HepG2 (cell line): ENCODE data around the gene KCND2. TPM values are rescaled to one million over a fixed set of nuclear protein-coding genes. Genes with fewer than 3 reads are reported as not detected.
"Not testable (repeated sequence)": the region's sequence is repeated elsewhere in the genome, so short reads cannot be mapped to it uniquely, and the experiment has no call there.

ENCODE experiments used
- ATAC-seq: fragments of 200-7000 bp; cut with Tn5 transposase; 3 replicates; pipeline ENCODE4 v1.9.1; 2020; ENCODE audit warnings: mild to moderate bottlenecking, moderate library complexity
- BruUV-seq: library from RNA; stranded (reverse); fragments of 400-500 nt; replicated peaks from 2 replicates; lab custom pipeline; 2021; lab: Mats Ljungman, UMichigan
- CTCF ChIA-PET: fragments of 300-600 bp; formaldehyde crosslinking; extraction: SDS; loops from one replicate; lab custom pipeline; 2021; ENCODE audit warnings: low total read pairs, inconsistent platforms, low intra/inter-chr PET ratio; lab: Yijun Ruan, JAX
- POLR2A ChIA-PET: fragments of 350-600 bp; sonication (Branson Sonifier 250); formaldehyde crosslinking; loops from one replicate; lab custom pipeline; 2020; ENCODE audit warnings: antibody characterized with exemption, inconsistent platforms; lab: Yijun Ruan, JAX
- DNase-seq: peaks from one replicate; pipeline ENCODE4 v3.0.0-alpha.2; 2015; ENCODE audit warnings: low spot score
- FAIRE-seq: peaks from 3 replicates; lab custom pipeline; 2011; peaks lifted over from hg19 to GRCh38; lab: Jason Lieb, UNC
- H2AFZ ChIP-seq: one replicate; pipeline ENCODE4 v1.6.1; 2011; ENCODE audit warnings: low read length, inconsistent platforms
- H3K27ac ChIP-seq: fragments of 300-600 bp; 3 replicates; pipeline ENCODE4 v1.8.0; 2011; ENCODE audit warnings: mixed run types, mild to moderate bottlenecking, mixed read lengths, low read length, inconsistent platforms; ENCODE audit not compliant: insufficient read depth; ENCODE audit errors: extremely low read length
- H3K27me3 ChIP-seq, 2 experiments: fragments of 200-600 bp in 1 of 2; 2 replicates in 1 of 2; 3 replicates in 1 of 2; pipeline versions ENCODE4 v1.6.0 to v1.8.0; 2011; ENCODE audit warnings: low read length in 2 of 2, mild to moderate bottlenecking in 2 of 2, moderate library complexity in 2 of 2, inconsistent platforms in 1 of 2; ENCODE audit not compliant: insufficient read depth in 2 of 2, control insufficient read depth in 1 of 2
- H3K36me3 ChIP-seq, 2 experiments: fragments of 200-600 bp in 1 of 2; replicated peaks in 1 of 2; 2 replicates in 1 of 2; 3 replicates in 1 of 2; pipeline versions ENCODE4 v1.5.1 to v1.8.0; 2011; ENCODE audit warnings: low read length in 2 of 2, inconsistent platforms in 1 of 2; ENCODE audit not compliant: insufficient read depth in 2 of 2, control insufficient read depth in 1 of 2
- H3K4me1 ChIP-seq: 2 replicates; pipeline ENCODE4 v1.5.1; 2012; ENCODE audit warnings: low read length, inconsistent platforms; ENCODE audit not compliant: insufficient read depth
- H3K4me2 ChIP-seq: 2 replicates; pipeline ENCODE4 v1.6.0; 2011; ENCODE audit warnings: low read depth, low read length, inconsistent platforms
- H3K4me3 ChIP-seq, 3 experiments: fragments of 200-600 bp in 1 of 3; sonication (generic), shearing (Covaris generic) in 1 of 3; replicated peaks in 1 of 3; 2 replicates each; pipeline ENCODE4 v1.5.1; 2011 to 2016; ENCODE audit warnings: low read length in 3 of 3, inconsistent platforms in 2 of 3, low read depth in 2 of 3, mild to moderate bottlenecking in 2 of 3, control low read depth in 1 of 3, mixed read lengths in 1 of 3; ENCODE audit not compliant: insufficient read depth in 1 of 3
- H3K79me2 ChIP-seq: one replicate; pipeline ENCODE4 v1.6.1; 2011; ENCODE audit warnings: low read length, inconsistent platforms; ENCODE audit not compliant: insufficient read depth
- H3K9ac ChIP-seq: 2 replicates; pipeline ENCODE4 v1.6.0; 2011; ENCODE audit warnings: mild to moderate bottlenecking, low read depth, low read length, inconsistent platforms; ENCODE audit not compliant: insufficient read depth
- H3K9me3 ChIP-seq: 2 replicates; pipeline ENCODE4 v1.5.1; 2012; ENCODE audit warnings: mild to moderate bottlenecking, low read length
- H4K20me1 ChIP-seq: 2 replicates; pipeline ENCODE4 v1.6.0; 2011; ENCODE audit warnings: inconsistent platforms, mild to moderate bottlenecking, low read length, moderate library complexity; ENCODE audit not compliant: insufficient read depth
- CREB1 ChIP-seq, 2 experiments: fragments of 450-650 bp in 1 of 2; IDR thresholded peaks; 2 replicates each; pipeline ENCODE4 v1.6.1; 2016 to 2017; ENCODE audit warnings: control low read depth in 1 of 2, mild to moderate bottlenecking in 1 of 2, missing compliant biosample characterization in 1 of 2, missing genetic modification characterization in 1 of 2
- HOXA9 ChIP-seq: sonication (generic); formaldehyde crosslinking; IDR thresholded peaks from 2 replicates; pipeline ENCODE4 v1.8.1; 2022; ENCODE audit warnings: missing genetic modification reagents, mild to moderate bottlenecking, moderate library complexity, borderline replicate concordance
- KLF13 ChIP-seq: sonication (generic); formaldehyde crosslinking; IDR thresholded peaks from 2 replicates; pipeline ENCODE4 v1.4.0; 2020; ENCODE audit warnings: mild to moderate bottlenecking, missing genetic modification reagents
- NFYC ChIP-seq: IDR thresholded peaks from 2 replicates; pipeline ENCODE4 v1.6.1; 2016; ENCODE audit warnings: missing genetic modification reagents, missing compliant biosample characterization
- ZNF20 ChIP-seq: sonication (generic); formaldehyde crosslinking; IDR thresholded peaks from 2 replicates; pipeline ENCODE4 v1.4.0; 2020; ENCODE audit warnings: mild to moderate bottlenecking, moderate library complexity, missing genetic modification reagents
- WGBS: methylation state at CpG from one replicate; pipeline ENCODE4 v1.1.6; 2017; ENCODE audit warnings: low lambda C conversion rate; 5-methylcytosine and 5-hydroxymethylcytosine counted together
- in situ Hi-C: cut with HindIII; loops from 2 replicates; pipeline ENCODE4 v1.10.0; 2017; ENCODE audit warnings: low pct_unique_long_range_greater_than_20kb; ENCODE audit not compliant: extremely low pct_ligation_motif_present
- intact Hi-C: fragments of 100-400 bp; cut with micrococcal nuclease; formaldehyde crosslinking; loops from one replicate; pipeline ENCODE4 v1.10.0; 2022; ENCODE audit not compliant: unreplicated experiment
- polyA plus RNA-seq, 8 experiments: library from polyadenylated mRNA; depleted of rRNA in 3 of 8; stranded (reverse) in 7 of 8; unstranded in 1 of 8; fragments of >200 nt; fragmentation: Illumina TruSeq in 4 of 8; extraction: Trizol in 4 of 8; gene quantifications; 2 replicates each; pipeline versions ENCODE4 v1.2.1 to v1.2.3, GENCODE V29; 2011 to 2016; ENCODE audit warnings: low read depth in 4 of 8, missing spikeins in 1 of 8, mixed read lengths in 1 of 8; ENCODE audit not compliant: insufficient read depth in 1 of 8
- total RNA-seq, 5 experiments: library from RNA; depleted of rRNA; stranded (reverse); fragments of >200 nt; fragmentation: Illumina TruSeq; extraction: Trizol; gene quantifications; 2 replicates each; pipeline ENCODE4 v1.2.3, GENCODE V29; 2016; ENCODE audit warnings: low read depth in 1 of 5

Gene KCND2
- total and polyA plus RNA-seq, 2 of the 13 experiments (the other 11 are each of a cell fraction or from before 2014, with no cell fraction given), result not detected

DNA sequence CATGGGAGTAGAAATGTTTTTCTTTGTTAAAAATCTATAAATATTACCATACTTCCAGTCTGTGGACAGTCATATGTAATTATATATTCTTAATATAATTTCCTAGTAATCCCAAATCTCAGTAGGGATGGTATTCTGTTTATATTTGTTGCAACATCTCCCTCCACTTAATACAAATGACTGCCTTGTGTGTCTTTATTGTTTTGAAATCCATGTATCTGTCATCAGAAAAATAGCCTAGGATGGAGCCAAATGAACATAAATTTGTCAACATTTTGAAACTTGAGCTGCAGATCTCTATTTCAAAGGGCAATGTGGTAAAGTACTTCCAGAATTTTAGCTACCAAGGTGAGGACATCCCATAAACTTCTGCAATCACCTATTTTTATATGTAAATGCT lies 294.2 kb downstream of the KCND2 start:
- FAIRE-seq, result no peak
- in situ Hi-C loops (no loop called here), intact Hi-C loops (no loop called here)
- H3K36me3 ChIP-seq, result no peaks in the 10 kb centered on the region
- no peak overlapping the region for H3K4me2 ChIP-seq
- H3K27me3 ChIP-seq, result no peaks in the 10 kb centered on the region
- no peak for DNase-seq
- no peaks in the 10 kb centered on the region for H3K79me2 ChIP-seq
- H4K20me1 ChIP-seq, result no peaks in the 10 kb centered on the region; the same call in 1 of the 2 replicates
- H2AFZ ChIP-seq, result no peak overlapping the region
- no peak for ATAC-seq
- H3K9ac ChIP-seq, result no peak overlapping the region
- no peaks in the 10 kb centered on the region for H3K4me1 ChIP-seq
- no peak overlapping the region for H3K4me3 ChIP-seq
- TF ChIP-seq ZNF20 (no peak), NFYC (CRISPR knock-in tag) (no peak), CREB1 (IDR thresholded peaks at IDR 0.05) (no peak), CREB1 (CRISPR knock-in tag; IDR thresholded peaks at IDR 0.05) (no peak), KLF13 (CRISPR knock-in tag) (no peak), HOXA9 (no peak)
- CTCF ChIA-PET, result no interaction called here
- no peak overlapping the region for H3K27ac ChIP-seq
- POLR2A ChIA-PET, result no interaction called here
- no peaks in the 10 kb centered on the region for H3K9me3 ChIP-seq
- no TSS peak for BruUV-seq

DNA sequence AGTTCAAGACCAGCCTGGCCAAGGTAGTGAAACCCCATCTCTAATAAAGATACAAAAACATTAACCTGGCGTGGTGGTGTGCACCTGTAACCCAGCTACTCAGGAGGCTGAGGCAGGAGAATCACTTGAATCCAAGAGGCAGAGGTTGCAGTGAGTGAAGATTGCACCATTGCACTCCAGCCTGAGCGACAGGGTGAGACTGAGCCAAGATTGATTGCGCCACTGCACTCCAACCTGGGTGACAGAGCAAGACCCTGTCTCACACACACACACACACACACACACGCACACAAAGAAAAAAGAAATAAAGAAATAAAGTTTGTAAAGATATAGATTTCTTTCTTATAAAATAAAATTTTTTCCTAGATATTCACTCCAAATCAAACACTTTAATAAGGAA lies 305.7 kb downstream of the KCND2 start:
- FAIRE-seq, H3K9me3 ChIP-seq, H3K27ac ChIP-seq, H3K79me2 ChIP-seq, CTCF ChIA-PET, POLR2A ChIA-PET, intact Hi-C loops, H3K27me3 ChIP-seq, in situ Hi-C loops, H3K36me3 ChIP-seq, BruUV-seq, H3K4me1 ChIP-seq, H4K20me1 ChIP-seq, ATAC-seq, H2AFZ ChIP-seq, H3K4me2 ChIP-seq, H3K9ac ChIP-seq, H3K4me3 ChIP-seq, DNase-seq: not testable (repeated sequence)
- WGBS, result 15% methylated on average over 4 of the region's 4 CpGs
